Activated naive CD8-positive, alpha-beta T cell treated with anti-CD3 and anti-CD28 coated beads, Interleukin-2, amount 50 U/mL, for 24 hours (primary cell): ENCODE data around the gene LSM14A.
"Not testable (repeated sequence)": the region's sequence is repeated elsewhere in the genome, so short reads cannot be mapped to it uniquely, and the experiment has no call there.

Source experiments
- ATAC-seq: fragments of 150-1000 bp; cut with Tn5 transposase; one replicate; pipeline ENCODE4 v1.10.0; 2021
- DNase-seq: peaks from one replicate; pipeline ENCODE4 v3.0.0; 2021
- H3K27ac Mint-ChIP-seq: one replicate; pipeline ENCODE4 v1.8.0; 2021; ENCODE audit warnings: mild to moderate bottlenecking, mixed read lengths
- H3K27me3 Mint-ChIP-seq: one replicate; pipeline ENCODE4 v1.8.0; 2021; ENCODE audit warnings: mixed read lengths
- H3K36me3 Mint-ChIP-seq: one replicate; pipeline ENCODE4 v1.8.0; 2021; ENCODE audit warnings: low read depth, mixed read lengths
- H3K4me1 Mint-ChIP-seq: one replicate; pipeline ENCODE4 v1.8.0; 2021; ENCODE audit warnings: mixed read lengths
- H3K4me3 Mint-ChIP-seq: one replicate; pipeline ENCODE4 v1.8.0; 2021; ENCODE audit warnings: mild to moderate bottlenecking, moderate library complexity, mixed read lengths
- H3K9me3 Mint-ChIP-seq: one replicate; pipeline ENCODE4 v1.8.0; 2021; ENCODE audit warnings: mixed read lengths

LSM14A gene

DNA sequence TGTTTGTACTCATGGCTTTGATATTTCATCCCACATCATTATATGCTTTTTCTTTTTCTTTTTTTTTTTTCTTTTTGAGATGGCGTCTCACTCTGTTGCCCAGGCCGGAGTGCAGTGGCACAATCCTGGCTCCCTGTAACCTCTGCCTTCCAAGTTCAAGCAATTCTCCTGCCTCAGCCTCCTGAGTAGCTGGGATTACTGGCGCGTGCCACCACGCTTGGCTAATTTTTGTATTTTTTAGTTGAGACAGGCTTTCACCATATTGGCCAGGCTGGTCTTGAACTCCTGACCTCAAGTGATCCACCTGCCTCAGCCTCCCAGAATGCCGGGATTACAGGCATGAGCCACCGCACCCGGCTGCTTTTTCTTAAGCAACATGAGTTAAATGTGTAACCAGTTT is 2.9 kb downstream of the LSM14A start:
- not testable (repeated sequence) for H3K9me3 Mint-ChIP-seq, H3K27me3 Mint-ChIP-seq, H3K27ac Mint-ChIP-seq, ATAC-seq, DNase-seq
- peaks cover 73% of the 10 kb centered on the region for H3K4me1 Mint-ChIP-seq
- H3K4me3 Mint-ChIP-seq = peak overlapping the region; percentile 55
- H3K36me3 Mint-ChIP-seq = peaks cover 20% of the 10 kb centered on the region

DNA sequence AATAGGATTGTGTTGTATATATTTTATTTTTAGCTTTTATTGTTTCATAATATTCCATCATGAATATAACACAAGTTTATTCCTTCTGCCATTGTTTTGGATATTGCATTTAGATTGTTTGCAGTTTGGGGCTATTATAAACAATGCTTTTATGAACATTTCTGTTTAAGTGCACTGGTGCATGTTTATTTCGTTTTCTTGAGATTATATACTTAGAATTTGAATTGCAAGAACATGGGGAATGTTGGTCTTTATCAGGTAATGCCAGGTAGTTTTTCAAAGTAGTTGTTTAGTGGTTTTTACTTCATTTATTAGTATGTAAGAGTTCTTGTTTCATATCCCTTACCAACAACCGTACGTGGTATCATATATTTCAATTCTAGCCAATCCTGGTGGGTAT is 4.3 kb downstream of the LSM14A start:
- H3K36me3 Mint-ChIP-seq = peaks cover 29% of the 10 kb centered on the region
- no peak for DNase-seq
- no peaks in the 10 kb centered on the region for H3K27me3 Mint-ChIP-seq
- ATAC-seq = no peak
- peaks cover 76% of the 10 kb centered on the region for H3K4me1 Mint-ChIP-seq
- H3K9me3 Mint-ChIP-seq = no peaks in the 10 kb centered on the region
- peak overlapping the region; percentile 8 for H3K4me3 Mint-ChIP-seq
- H3K27ac Mint-ChIP-seq = peak overlapping the region; percentile 42

- peak overlapping the region; percentile 62 for H3K4me3 Mint-ChIP-seq
- H3K9me3 Mint-ChIP-seq = no peaks in the 10 kb centered on the region
- H3K27ac Mint-ChIP-seq = no peak overlapping the region
- peaks cover 29% of the 10 kb centered on the region for H3K36me3 Mint-ChIP-seq
- peaks cover 86% of the 10 kb centered on the region for H3K4me1 Mint-ChIP-seq
- DNase-seq (no peak), ATAC-seq (no peak)
- no peaks in the 10 kb centered on the region for H3K27me3 Mint-ChIP-seq
Observed at GRCh38 chr19:34178274-34178610, 5.9 kb downstream of the LSM14A start.

DNA sequence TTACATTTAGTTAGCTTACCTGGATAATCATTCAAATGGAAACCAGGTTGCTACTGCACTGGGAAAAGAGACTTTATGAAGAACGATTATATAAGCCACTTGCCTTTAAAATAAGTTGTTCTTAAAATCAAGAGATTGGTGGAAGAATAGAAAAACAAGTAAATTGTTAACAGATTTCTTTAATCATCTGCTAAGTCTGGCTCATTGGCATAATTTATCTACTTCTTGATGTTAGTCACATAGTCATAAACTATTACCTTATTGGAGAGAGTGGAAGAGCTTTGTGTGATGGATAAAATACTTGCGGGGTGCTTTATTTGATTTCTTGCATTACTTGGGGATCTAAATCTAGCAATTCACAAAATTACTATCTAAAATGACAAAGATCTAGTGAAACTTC is 6.8 kb downstream of the LSM14A start:
- H3K4me1 Mint-ChIP-seq = peaks cover 86% of the 10 kb centered on the region
- H3K27ac Mint-ChIP-seq = peak overlapping the region; percentile 55
- H3K9me3 Mint-ChIP-seq = no peaks in the 10 kb centered on the region
- DNase-seq = no peak
- no peaks in the 10 kb centered on the region for H3K27me3 Mint-ChIP-seq
- no peak overlapping the region for H3K4me3 Mint-ChIP-seq
- no peak for ATAC-seq
- H3K36me3 Mint-ChIP-seq = peaks cover 23% of the 10 kb centered on the region

DNA sequence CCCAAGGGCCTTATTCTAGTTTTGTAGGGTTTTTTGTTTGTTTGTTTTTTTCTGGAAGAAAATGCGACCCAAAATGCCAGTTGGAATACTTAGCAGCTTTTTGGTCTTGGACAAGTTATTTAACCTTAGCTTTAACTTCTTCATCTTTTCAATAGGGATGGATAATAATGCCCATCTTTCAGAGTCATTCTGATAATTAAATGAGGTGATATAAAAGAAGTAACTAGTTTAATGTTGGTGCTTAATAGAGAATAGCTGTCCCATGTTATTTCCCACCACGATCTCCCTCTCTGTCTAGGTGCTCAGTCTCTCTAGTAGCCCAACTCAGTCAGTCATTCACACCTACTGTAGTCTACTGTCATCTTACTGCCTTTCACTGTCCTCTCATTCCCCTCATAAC is 8.0 kb downstream of the LSM14A start:
- Mint-ChIP-seq H3K27ac (no peak overlapping the region), H3K36me3 (peaks cover 23% of the 10 kb centered on the region), H3K27me3 (no peaks in the 10 kb centered on the region), H3K4me1 (peaks cover 88% of the 10 kb centered on the region), H3K9me3 (no peaks in the 10 kb centered on the region), H3K4me3 (no peak overlapping the region)
- ATAC-seq (no peak), DNase-seq (no peak)

- ATAC-seq = no peak
- Mint-ChIP-seq H3K4me3 (no peak overlapping the region), H3K4me1 (peaks cover 88% of the 10 kb centered on the region)
Observed at GRCh38 chr19:34180709-34181108, 8.4 kb downstream of the LSM14A start.

DNA sequence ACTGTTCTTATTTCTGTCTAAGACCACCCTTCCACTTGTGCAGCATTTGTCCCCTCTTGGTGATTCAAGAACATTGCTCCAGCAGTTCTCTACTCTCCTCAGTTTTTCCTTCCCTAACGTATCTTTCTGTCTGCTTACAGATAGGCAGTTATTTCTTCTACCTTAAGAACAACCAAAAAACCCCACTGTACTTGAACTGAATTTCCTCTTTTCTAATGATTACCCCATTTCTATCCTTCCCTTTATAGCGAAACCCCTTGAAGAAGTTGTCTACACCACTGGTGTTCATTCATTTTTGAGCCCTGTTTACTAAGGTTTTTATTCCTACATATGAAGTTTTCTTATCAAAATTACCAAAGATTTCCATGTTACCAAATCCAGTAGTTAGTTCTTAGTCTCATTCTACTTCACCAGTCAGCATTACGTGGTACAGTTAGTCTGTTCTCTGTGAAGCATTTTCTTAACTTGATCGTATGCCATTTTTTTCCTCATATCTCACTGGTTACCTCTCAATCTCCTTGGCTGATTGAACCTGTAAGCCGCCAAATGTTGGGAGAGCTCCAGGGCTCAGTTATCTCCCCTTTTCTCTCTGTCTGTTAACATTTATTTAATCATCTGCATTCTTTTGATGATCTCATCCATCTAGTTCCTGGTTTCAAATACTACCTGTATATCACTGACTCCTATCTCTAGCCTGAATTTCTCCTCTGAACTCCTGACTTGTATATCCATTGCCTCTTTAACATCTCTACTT is 9.0 kb downstream of the LSM14A start:
- Mint-ChIP-seq H3K27me3 (no peaks in the 10 kb centered on the region), H3K4me3 (no peak overlapping the region), H3K27ac (peak overlapping the region; percentile 34), H3K36me3 (peaks cover 25% of the 10 kb centered on the region), H3K4me1 (peaks cover 88% of the 10 kb centered on the region), H3K9me3 (no peaks in the 10 kb centered on the region)
- ATAC-seq (no peak), DNase-seq (no peak)

More at GRCh38 chr19:34180709-34181108, 8.4 kb downstream of the LSM14A start:
- no peak for DNase-seq
- H3K9me3 Mint-ChIP-seq = no peaks in the 10 kb centered on the region
- no peaks in the 10 kb centered on the region for H3K27me3 Mint-ChIP-seq
- peaks cover 23% of the 10 kb centered on the region for H3K36me3 Mint-ChIP-seq
- peak overlapping the region; percentile 34 for H3K27ac Mint-ChIP-seq

DNA sequence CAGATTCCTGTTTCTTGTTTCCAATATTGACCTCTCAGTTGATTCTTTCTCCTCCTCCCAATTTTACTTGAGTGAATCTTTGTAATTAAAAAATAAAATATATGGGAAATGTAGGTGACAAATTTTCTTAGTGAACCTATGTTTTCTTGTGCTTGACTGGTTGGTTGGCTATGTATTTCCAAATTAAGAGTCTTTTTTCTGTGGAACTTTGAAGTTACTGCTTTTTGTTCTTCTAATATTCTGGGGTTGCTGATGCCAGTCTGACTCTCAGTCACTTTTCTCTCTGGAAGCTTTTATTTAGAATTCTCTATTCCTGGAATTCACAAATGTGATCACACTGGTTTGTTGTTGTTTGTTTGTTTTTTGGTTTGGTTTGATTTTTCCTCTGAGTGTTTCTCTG is 9.8 kb downstream of the LSM14A start:
- H3K27ac Mint-ChIP-seq = peak overlapping the region; percentile 0
- DNase-seq (no peak), ATAC-seq (no peak)
- no peaks in the 10 kb centered on the region for H3K9me3 Mint-ChIP-seq
- H3K4me1 Mint-ChIP-seq = peaks cover 85% of the 10 kb centered on the region
- peaks cover 28% of the 10 kb centered on the region for H3K36me3 Mint-ChIP-seq
- no peaks in the 10 kb centered on the region for H3K27me3 Mint-ChIP-seq
- no peak overlapping the region for H3K4me3 Mint-ChIP-seq

DNA sequence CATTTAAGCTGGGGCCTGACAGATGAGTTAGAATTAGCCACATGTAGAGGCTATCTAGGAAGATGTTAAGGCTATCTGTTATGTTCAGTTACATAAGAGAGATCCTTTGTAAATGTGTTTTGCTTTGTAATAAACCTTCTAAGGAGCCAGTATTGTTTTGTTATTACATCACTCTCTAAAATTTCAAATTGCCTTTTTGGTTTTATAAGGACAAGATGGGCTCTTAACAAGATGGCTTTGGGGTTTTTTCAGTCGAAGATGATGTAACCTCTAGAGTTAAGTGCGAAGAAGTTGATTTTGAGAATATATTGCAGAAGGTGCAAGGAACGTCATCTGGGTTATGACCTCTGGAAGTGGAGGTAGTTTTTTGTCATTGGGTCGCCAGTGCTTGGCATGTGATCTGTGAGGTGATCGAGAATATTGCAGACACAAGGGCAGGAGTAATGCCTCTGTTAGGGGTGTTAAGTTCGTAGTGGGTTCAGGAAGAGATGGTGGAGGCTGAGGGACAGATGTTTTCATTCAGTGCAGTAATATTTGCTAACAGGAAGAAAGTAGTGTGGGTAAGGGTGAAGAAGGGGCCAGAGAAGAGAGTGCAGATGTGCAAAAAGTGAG is 12.7 kb downstream of the LSM14A start:
- DNase-seq = no peak
- Mint-ChIP-seq H3K9me3 (no peaks in the 10 kb centered on the region), H3K27ac (peak overlapping the region; percentile 24), H3K27me3 (no peaks in the 10 kb centered on the region), H3K4me1 (peaks cover 84% of the 10 kb centered on the region), H3K36me3 (peaks cover 20% of the 10 kb centered on the region), H3K4me3 (peak overlapping the region; percentile 16)
- no peak for ATAC-seq

GRCh38 chr19:34186205-34186604 is 13.9 kb downstream of the LSM14A start:
- no peaks in the 10 kb centered on the region for H3K9me3 Mint-ChIP-seq
- no peaks in the 10 kb centered on the region for H3K27me3 Mint-ChIP-seq
- no peak overlapping the region for H3K4me3 Mint-ChIP-seq
- ATAC-seq (no peak), DNase-seq (no peak)
- peaks cover 11% of the 10 kb centered on the region for H3K36me3 Mint-ChIP-seq
- H3K27ac Mint-ChIP-seq = no peak overlapping the region
- H3K4me1 Mint-ChIP-seq = peaks cover 84% of the 10 kb centered on the region

- Mint-ChIP-seq H3K27ac (no peak overlapping the region), H3K4me3 (no peak overlapping the region)
Observed at GRCh38 chr19:34187011-34187410, 14.7 kb downstream of the LSM14A start.

GRCh38 chr19:34188408-34188807 is 16.1 kb downstream of the LSM14A start:
- Mint-ChIP-seq H3K4me1 (peaks cover 77% of the 10 kb centered on the region), H3K9me3 (no peaks in the 10 kb centered on the region), H3K27me3 (no peaks in the 10 kb centered on the region), H3K27ac (no peak overlapping the region), H3K4me3 (no peak overlapping the region), H3K36me3 (peaks cover 14% of the 10 kb centered on the region)
- DNase-seq = no peak
- no peak for ATAC-seq

More at GRCh38 chr19:34187011-34187410, 14.7 kb downstream of the LSM14A start:
- no peak for DNase-seq
- Mint-ChIP-seq H3K36me3 (peaks cover 14% of the 10 kb centered on the region), H3K27me3 (no peaks in the 10 kb centered on the region), H3K9me3 (no peaks in the 10 kb centered on the region), H3K4me1 (peaks cover 84% of the 10 kb centered on the region)
- no peak for ATAC-seq

DNA sequence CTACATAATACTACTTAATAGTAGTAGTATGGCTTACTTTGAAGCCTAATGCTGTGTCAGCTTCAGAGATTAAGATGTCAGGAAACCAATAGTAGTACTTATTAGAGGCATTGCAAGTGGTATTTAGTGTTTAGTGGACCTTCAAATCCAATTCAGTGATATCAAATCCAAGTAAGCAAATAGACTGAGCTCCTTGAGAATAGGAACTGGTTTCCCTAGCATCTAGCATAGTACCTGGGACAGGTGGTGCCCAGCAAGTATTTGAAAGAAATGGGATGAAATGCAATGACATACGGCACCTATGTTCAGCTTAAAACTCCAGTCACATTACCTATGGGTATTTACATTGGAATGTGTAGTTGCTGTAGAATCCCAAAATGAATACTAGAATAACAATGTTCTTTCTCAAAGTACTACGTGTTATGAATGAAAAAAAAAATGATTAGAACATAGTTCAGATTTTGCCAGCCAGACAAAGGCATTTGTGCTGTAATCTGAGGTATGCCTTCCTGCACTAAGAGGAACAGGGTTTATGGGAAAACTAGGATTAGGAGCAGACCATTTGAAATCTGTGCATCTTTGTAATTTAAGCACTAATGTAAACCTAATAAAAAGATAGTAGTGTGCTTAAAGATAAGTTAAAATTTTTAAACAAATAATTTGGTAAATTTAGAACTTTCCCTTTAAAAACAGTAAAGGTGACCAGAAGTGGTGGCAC is 17.1 kb downstream of the LSM14A start:
- no peaks in the 10 kb centered on the region for H3K27me3 Mint-ChIP-seq
- no peak for ATAC-seq
- H3K4me1 Mint-ChIP-seq = peaks cover 80% of the 10 kb centered on the region

GRCh38 chr19:34189917-34190425 is 17.7 kb downstream of the LSM14A start:
- Mint-ChIP-seq H3K4me3 (no peak overlapping the region), H3K9me3 (no peaks in the 10 kb centered on the region), H3K4me1 (peaks cover 74% of the 10 kb centered on the region), H3K27me3 (no peaks in the 10 kb centered on the region), H3K36me3 (peaks cover 22% of the 10 kb centered on the region), H3K27ac (no peak overlapping the region)
- DNase-seq (no peak), ATAC-seq (no peak)

More for the DNA sequence above, 17.1 kb downstream of the LSM14A start:
- Mint-ChIP-seq H3K27ac (no peak overlapping the region), H3K36me3 (peaks cover 16% of the 10 kb centered on the region), H3K4me3 (no peak overlapping the region), H3K9me3 (no peaks in the 10 kb centered on the region)
- no peak for DNase-seq
